ENCODE results near the gene BTRC.

- no peak for TF ChIP-seq POLR2A (IDR thresholded peaks at IDR 0.05; ENCODE audit: low read length)
- no peak for TF ChIP-seq GATA1 (IDR thresholded peaks at IDR 0.05; ENCODE audit: low read depth, low read length)
Measured at GRCh38 chr10:101304316-101304715, 49.6 kb upstream of the BTRC start.
